Mammary epithelial cell (primary cell): Measurements from ENCODE around the gene SPRED1.

Experiments
- EZH2 ChIP-seq: IDR thresholded peaks from 2 replicates; pipeline ENCODE4 v1.6.1; 2012; ENCODE audit warnings: low read length, inconsistent platforms, borderline replicate concordance
- TF ChIP-seq, protein P1 (sequence below), 2 donors: IDR thresholded peaks in 1 of 2; conservative IDR thresholded peaks in 1 of 2; 2 replicates each; pipeline ENCODE4 v1.5.1; 2011 to 2012; ENCODE audit warnings: inconsistent platforms in 2 of 2, low read length in 2 of 2, mild to moderate bottlenecking in 2 of 2, control low read depth in 1 of 2, low read depth in 1 of 2; ENCODE audit not compliant: insufficient read depth in 1 of 2; ENCODE audit errors: extremely low read depth in 1 of 2

DNA sequence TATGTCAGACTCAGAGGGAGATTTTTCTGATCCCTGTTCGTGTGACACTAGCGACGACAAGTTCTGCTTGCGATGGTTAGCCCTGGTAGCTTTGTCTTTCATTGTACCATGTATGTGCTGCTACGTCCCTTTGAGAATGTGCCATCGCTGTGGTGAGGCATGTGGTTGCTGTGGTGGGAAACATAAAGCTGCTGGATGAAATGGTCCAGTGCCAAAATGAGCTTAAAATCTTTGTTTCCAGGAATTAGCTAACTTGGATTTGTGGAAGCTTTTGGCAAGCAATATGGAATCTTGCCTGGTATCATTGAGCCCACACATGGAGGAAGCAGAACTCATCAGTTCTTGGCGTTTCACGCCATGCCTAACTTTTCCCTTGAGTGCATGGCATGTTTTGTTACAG, 98.8 kb downstream of the SPRED1 start:
- TF ChIP-seq, protein P1, sequence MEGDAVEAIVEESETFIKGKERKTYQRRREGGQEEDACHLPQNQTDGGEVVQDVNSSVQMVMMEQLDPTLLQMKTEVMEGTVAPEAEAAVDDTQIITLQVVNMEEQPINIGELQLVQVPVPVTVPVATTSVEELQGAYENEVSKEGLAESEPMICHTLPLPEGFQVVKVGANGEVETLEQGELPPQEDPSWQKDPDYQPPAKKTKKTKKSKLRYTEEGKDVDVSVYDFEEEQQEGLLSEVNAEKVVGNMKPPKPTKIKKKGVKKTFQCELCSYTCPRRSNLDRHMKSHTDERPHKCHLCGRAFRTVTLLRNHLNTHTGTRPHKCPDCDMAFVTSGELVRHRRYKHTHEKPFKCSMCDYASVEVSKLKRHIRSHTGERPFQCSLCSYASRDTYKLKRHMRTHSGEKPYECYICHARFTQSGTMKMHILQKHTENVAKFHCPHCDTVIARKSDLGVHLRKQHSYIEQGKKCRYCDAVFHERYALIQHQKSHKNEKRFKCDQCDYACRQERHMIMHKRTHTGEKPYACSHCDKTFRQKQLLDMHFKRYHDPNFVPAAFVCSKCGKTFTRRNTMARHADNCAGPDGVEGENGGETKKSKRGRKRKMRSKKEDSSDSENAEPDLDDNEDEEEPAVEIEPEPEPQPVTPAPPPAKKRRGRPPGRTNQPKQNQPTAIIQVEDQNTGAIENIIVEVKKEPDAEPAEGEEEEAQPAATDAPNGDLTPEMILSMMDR (conservative IDR thresholded peaks at IDR 0.05 in 1 of 2, IDR thresholded peaks at IDR 0.05 in 1 of 2; ENCODE audit: extremely low read depth in 1 of 2, insufficient read depth in 1 of 2, low read depth in 1 of 2, low read length in 2 of 2), result no peak
- no peak for TF ChIP-seq EZH2
